GM08714 (cell line): ENCODE measurements around the gene FBXO31.

Experiments
- H3K4me3 ChIP-seq: fragments of 200-500 bp; sonication (Bioruptor generic); 2 replicates; pipeline ENCODE4 v1.5.1; 2014; ENCODE audit warnings: mild to moderate bottlenecking, low read length, inconsistent platforms
- ZNF274 ChIP-seq: IDR thresholded peaks from 2 replicates; pipeline ENCODE4 v1.6.1; 2012; ENCODE audit warnings: mild to moderate bottlenecking, low read depth, low read length

FBXO31 gene

DNA sequence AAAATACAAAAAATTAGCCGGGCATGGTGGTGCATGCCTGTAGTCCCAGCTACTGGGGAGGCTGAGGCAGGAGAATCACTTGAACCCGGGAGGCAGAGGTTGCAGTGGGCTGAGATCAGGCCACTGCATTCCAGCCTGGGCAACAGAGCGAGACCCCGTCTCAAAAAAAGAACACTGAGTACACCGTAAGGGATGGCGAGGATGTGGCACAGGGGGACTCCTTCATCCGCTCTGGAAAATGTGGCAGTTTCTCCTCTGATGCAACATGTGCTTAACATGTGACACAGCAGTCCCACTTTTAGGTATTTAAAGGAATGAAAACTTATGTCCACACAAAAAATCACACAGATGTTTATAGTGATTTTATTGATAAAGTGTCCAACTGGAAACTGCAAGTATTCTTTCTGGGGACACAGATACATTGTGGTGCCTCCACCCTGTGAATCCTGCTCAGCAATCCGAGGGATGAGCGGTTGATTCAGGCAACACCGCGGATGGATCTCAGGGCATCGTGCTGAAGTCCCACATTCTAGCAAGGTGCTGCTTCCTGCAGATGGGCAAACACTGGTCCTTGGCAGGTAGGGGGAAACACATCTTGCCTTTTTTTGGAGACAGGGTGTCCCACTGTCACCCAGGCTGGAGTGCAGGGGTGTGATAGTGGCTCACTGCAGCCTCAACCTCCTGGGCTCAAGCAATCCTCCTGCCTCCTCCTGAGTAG, 62.9 kb downstream of the FBXO31 start:
- TF ChIP-seq ZNF274: no peak
- no peak overlapping the region for H3K4me3 ChIP-seq

- no peak for TF ChIP-seq ZNF274
- no peak overlapping the region for H3K4me3 ChIP-seq
Measured at GRCh38 chr16:87319997-87320491, 63.5 kb downstream of the FBXO31 start.

- TF ChIP-seq ZNF274: no peak
- no peak overlapping the region for H3K4me3 ChIP-seq
Measured at GRCh38 chr16:87319011-87319410, 64.6 kb downstream of the FBXO31 start.

GRCh38 chr16:87317750-87318644, 65.6 kb downstream of the FBXO31 start:
- peak overlapping the region; percentile 99 for H3K4me3 ChIP-seq
- TF ChIP-seq ZNF274: no peak

DNA sequence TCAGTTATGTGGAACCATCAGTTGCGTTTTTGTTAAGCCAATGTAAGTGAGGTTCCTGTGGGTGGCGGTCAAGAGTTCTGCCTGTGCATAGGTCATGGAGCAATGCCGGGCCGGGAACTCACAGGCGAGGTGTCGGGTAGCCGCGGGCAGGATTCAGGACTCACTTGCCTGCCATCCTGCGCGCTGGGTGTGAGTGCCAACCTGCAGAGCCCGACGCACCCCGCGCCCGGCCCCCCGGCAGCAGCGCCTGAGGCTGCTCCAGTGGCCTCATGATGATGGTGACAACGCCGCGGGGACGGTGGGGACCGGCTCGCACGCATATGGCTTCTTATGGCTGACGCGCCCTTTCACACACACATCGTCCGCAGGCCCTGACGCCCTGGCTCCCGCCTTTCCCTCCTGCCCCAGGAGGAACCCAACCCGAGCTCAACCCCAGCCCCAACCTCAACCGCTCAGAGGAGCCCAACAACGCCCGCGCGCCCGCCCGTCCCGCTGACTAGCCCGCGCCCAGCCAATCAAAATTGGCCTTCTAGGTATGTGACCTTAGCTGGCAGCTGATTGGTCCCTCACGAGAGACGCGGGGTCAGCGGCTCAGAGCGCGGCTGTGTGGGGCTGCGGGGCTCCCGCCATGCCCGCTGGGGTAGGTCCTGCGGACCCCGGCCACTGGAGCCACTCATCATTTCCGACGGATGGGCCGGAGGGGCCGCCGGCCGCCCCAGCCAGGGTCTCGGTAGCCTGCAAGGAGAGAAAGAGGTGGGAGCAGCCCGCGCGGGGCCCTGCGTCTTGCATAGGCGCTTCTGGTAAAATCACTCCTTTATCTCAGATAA, 66.4 kb downstream of the FBXO31 start, which contains the start of gene C16orf95:
C16orf95 (minus strand) TSS at position 470 of the 827 bp plus-strand sequence; CDS start at position 320, 150 bp downstream.
- no peak for TF ChIP-seq ZNF274
- H3K4me3 ChIP-seq: peak within 1 kb of the TSS; percentile 99

- H3K4me3 ChIP-seq: peak overlapping the region; percentile 99; the same call in 1 of the 2 replicates
- no peak for TF ChIP-seq ZNF274
Measured at GRCh38 chr16:87316450-87316922, 67.1 kb downstream of the FBXO31 start.

DNA sequence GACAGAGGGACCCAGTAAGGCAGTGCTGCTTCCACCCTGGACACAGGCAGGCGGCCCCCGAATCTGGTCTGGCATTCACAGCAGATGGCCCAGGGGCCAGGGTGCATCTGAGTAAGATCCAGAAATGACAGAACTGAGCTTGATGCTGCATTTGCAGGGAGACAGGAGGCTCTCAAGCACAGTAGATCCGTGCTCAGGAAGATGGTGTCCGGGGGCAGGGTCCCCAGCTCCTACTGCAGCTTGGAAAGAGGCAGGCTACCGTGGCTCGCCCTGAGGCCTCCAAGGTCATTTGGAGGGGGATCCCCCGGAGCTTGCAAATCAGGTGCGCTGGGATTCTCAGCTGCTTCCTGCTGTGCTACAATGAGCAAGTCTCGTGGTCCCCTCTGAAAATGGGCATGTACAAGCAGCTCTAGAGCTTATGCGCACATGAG, 68.6 kb downstream of the FBXO31 start:
- H3K4me3 ChIP-seq: no peak overlapping the region
- no peak for TF ChIP-seq ZNF274

DNA sequence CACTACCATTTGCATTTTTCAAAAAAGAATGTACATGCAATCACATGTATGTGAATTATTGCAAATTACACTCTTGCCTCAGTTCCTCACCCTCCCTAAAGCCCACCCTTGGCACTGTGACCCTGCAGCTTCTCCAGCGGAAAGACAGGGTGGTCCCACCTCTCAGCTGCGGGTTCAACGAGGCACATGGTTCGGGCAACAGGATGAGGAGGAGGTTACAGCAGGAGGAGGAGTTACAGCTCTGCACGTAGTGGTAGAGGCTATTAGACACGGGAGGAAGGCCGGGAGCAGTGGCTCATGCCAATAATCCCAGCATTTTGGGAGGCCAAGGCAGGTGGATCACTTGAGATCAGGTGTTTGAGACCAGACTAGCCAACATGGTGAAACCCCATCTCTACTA, 71.6 kb downstream of the FBXO31 start:
- no peak for TF ChIP-seq ZNF274
- no peak overlapping the region for H3K4me3 ChIP-seq

GRCh38 chr16:87311387-87311786, 72.2 kb downstream of the FBXO31 start:
- H3K4me3 ChIP-seq: no peak overlapping the region
- no peak for TF ChIP-seq ZNF274

- H3K4me3 ChIP-seq: no peak overlapping the region
- no peak for TF ChIP-seq ZNF274
Measured at GRCh38 chr16:87310610-87311009, 73.0 kb downstream of the FBXO31 start.

DNA sequence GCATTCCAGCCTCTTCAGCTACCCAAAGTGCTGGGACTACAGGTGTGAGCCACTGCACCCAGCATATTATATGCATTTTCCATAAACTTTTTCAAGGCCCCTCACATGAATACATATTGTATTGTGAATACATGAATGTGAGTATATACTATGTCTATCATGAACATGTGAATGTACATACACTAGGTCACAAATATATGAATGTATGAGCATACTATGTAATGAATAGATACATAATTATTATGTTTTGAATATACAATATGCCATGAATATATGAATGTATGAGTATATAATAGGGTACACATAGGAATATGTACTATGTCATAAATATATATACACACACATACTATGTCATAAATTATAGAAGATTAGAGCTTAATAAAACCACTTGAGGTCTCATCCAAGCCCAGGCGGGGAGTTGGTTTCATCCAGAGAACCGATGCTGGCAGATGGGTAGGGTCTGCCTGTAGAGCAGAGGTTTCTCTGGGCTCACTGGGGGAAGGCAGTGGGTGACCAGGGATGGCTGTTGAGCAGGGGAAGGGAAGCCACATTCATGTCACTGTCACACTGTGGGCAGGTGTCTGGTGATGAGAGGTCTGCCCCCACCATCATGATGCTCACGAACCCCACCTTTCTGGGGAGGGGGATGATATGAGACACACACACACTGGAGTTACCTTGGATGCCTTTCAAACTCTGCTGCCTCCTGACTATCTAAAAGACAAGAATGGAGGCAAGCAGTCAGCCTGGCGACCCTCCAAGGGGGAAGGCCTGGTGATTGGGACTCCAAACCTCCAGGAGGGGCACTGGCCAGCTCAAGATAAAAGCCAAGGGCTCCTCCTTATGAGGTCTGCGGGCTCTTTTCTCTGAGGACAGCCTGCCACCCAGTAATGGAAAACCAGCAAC, 73.7 kb downstream of the FBXO31 start:
- TF ChIP-seq ZNF274: no peak
- no peak overlapping the region for H3K4me3 ChIP-seq

DNA sequence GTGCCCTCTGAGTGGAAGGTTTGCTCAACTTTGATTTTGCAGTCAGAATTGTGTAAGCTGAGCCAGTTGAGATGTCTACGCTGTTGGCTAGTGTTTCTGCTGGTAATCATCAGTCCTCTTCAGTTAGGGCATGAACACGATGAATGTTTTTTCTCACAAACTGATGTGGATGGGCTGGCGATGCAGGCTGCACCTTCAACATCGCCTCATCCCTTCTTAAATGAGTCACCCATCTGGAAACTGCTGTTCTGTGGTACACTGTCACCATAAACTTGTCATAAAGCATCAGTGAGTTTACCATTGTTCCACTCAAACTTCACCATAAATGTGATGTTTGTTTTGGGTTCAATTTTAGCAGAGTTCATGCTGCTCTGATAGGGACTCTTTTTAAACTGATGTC, 74.8 kb downstream of the FBXO31 start:
- no peak for TF ChIP-seq ZNF274
- H3K4me3 ChIP-seq: no peak overlapping the region

- no peak overlapping the region for H3K4me3 ChIP-seq
- no peak for TF ChIP-seq ZNF274
Measured at GRCh38 chr16:87306516-87306915, 77.1 kb downstream of the FBXO31 start.
